Effector CD4-positive, alpha-beta T cell (primary cell): Measurements from ENCODE around the gene SLC34A2. TPM values are rescaled to one million over a fixed set of nuclear protein-coding genes. Genes with fewer than 3 reads are reported as not detected.
"Not testable (repeated sequence)": the region's sequence is repeated elsewhere in the genome, so short reads cannot be mapped to it uniquely, and the experiment has no call there.

Experiments
- DNase-seq: peaks from one replicate; pipeline ENCODE4 v3.0.0-alpha.2; 2020
- total RNA-seq: gene quantifications from one replicate; lab custom pipeline; 2026; lab: John Stamatoyannopoulos, UW

SLC34A2 gene, protein sequence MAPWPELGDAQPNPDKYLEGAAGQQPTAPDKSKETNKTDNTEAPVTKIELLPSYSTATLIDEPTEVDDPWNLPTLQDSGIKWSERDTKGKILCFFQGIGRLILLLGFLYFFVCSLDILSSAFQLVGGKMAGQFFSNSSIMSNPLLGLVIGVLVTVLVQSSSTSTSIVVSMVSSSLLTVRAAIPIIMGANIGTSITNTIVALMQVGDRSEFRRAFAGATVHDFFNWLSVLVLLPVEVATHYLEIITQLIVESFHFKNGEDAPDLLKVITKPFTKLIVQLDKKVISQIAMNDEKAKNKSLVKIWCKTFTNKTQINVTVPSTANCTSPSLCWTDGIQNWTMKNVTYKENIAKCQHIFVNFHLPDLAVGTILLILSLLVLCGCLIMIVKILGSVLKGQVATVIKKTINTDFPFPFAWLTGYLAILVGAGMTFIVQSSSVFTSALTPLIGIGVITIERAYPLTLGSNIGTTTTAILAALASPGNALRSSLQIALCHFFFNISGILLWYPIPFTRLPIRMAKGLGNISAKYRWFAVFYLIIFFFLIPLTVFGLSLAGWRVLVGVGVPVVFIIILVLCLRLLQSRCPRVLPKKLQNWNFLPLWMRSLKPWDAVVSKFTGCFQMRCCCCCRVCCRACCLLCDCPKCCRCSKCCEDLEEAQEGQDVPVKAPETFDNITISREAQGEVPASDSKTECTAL
- total RNA-seq: not detected

DNA sequence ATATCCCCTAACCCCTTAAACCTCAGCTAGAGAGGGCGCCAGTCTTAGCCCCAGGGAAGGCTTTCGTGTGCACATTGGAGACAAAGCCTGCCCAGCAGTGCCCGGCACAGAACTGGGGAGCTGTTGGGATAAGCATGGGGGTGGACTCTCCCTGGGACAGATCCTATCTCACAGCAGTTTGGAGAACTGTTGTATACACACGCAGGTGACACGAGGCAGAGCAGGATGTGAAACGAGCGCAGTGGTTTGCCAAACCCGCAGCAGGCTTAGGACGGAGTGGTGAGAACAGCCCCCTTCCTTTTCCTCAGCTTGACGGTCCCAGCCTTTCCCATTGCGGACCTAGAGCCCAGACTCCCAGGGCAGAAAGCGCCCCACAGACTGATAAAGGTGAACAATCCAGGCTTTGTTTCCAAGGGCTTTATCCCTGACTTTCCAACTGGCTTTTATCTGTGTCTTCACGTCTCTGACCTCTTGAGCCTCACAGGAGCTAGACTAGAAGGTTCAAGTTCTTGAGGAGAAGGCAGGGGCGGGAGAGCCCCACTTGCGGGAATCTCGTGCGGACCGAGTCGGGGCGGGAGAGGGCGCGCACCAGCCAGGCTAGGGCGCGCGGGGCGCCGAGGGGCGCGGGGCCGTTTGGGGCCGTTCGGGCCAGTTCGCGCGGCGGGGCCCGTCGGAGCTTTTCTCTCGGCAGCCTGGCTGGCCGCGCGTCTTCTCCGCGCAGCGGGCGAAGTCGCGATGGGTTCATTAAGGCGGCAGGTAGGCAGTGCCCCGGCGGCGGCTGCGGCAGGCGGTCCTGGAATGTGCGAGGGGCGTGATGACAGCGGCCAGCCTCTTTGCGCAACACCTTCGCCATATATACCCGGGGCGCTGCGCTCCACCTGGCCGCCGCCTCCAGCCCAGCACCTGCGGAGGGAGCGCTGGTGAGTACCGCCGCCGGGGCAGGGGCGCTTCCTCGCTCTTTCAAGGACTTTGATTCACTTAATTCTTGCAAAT is at the start of gene SLC34A2:
Gene SLC34A2 (plus strand): TSS at position 881 of the 993 bp plus-strand sequence. CDS start 6,650 bp downstream, outside the sequence.
- DNase-seq: no peak

DNA sequence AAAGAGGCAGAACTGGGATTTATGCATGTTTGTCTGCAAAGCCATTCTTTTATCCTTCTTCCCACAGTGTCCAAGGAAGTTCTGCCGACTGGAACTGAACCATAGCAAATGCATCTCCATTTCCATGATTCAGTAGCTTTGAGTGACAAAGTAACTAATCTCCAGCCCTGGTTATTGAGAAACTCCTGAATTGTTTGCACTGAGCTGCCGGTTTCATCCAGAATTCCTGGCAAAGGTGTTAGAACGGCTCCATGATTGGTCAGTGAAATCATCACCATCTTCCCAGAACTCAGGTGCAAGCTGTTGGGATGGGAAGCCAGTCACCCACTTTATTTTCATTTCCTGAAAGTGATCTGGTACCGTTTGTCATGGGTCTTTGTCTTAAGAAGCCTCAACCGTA is 47.0 kb upstream of the SLC34A2 start:
- DNase-seq: no peak

DNA sequence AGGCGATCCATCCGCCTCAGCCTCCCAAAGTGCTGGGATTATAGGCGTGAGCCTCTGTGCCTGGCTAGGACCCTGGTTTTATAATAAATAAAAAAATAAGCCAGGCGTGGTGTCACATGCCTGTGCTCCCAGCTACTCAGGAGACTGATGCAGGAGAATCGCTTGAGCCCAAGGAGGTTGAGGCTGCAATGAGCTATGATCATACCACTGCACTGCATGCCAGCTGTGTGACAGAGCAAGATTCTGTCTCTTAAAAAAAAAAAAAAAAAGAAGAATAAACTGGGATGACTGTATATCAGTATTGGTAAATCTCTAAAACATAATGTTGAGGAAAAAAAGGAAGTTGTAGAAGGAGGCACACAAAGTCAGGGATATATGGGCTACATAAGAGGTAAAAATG is 45.7 kb upstream of the SLC34A2 start:
- DNase-seq: no peak

DNA sequence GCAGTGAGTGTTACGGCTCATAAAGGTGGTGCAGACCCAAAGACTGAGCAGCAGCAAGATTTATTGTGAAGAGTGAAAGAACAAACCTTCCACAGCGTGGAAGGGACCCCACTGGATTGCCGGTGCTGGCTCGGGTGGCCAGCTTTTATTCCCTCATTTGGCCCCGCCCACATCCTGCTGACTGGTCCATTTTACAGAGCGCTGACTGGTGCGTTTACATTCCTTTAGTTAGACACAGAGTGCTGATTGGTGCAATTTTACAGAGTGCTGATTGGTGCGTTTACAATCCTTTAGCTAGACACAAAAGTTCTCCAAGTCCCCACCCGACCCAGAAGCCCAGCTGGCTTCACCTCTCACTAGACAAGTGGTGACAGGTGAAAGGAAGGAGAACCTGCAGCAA is 42.0 kb upstream of the SLC34A2 start:
- DNase-seq: not testable (repeated sequence)

DNA sequence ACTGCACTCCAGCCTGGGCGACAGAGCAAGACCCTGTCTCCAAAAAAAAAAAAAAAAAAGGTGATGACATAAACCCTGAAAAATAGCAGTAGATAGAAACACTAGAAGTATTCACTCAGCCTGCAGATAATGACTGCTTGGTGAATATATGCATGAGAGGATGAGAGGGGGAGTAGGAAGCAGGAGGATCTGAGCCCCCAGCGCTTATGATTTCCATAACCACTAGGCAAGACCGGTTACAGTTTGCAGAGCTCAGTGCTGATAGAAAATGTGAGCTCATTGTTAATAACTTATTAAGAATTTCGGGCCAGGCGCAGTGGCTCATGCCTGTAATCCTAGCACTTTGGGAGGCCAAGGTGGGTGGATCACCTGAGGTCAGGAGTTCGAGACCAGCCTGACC is 40.8 kb upstream of the SLC34A2 start:
- no peak for DNase-seq

DNA sequence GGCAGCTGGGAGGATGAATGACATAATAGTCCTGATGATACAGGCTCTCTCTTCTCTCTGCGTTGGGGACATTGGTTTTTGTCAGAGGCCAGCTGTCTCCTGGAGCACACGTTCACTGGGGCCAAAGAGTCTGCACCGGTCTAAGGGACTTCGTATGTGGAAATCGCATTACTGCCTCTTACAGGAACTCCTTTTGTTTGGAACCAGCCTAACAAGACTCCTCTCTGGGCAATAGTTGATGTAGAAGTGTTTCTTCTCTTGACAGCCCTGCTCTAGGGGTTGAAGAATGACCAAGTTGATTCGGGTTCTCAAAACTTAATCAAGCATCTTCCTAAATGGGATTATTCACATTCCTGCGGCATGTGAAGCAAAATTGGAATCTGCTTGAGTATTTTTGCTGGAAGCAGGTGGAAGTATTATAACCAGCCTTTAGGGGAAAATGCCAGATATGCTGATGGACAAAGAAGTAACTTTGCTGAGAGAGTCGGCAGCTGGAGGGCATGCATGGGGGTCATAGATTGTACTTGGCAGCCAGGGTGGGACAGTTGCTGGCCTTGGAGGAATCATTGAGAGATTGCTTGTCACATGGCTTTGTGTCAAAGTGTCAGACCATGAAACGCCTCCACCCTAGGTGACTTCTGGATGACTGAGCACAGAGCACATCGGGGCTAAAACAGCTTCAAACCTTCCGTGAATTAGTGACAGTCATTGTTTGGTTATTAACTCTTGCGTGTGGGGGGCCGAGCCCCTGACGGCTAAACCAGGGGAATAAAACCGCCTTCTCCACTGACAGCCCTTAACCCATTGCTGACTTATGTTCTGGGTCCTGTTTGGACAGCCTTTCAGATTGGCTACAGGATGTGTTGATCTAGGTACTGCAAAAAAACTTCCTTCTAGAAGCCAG is 34.4 kb upstream of the SLC34A2 start:
- no peak for DNase-seq

DNA sequence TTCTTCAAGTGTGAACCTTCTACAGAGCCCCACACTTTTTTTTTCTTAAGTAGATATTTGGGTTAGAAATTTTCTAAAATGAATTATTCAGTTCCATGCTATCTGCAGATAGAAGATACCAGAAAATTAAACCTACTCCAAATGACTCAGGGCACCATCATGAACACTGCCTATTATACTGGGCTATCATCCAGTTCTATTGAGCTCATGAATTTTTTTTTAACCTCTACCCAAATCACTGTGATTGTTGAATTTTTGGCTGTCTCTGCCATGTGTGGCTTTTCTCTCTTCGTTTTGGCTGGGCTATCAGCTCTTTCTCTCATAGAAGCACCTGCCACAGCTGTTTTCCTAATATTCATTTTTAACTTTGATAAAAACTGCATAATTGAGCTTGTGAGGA is 31.0 kb upstream of the SLC34A2 start:
- DNase-seq: no peak

DNA sequence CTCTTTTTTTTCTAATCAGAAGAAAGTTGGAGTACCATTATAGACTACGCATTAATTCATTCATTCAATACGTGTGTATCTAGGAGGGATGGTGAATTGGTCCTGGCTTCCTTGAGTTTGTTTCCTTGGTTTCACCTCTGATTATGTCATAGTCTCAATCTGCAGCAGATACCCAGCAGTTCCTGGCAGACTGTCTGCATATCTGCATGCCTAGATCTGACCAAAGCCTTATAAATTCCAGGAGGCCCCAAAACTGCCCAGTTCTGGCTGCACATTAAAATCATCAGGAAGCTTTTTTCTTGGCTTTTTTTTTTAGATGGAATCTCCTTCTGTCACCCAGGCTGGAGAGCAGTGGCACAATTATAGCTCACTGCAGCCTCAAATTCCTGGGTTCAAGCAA is 27.2 kb upstream of the SLC34A2 start:
- DNase-seq: no peak

DNA sequence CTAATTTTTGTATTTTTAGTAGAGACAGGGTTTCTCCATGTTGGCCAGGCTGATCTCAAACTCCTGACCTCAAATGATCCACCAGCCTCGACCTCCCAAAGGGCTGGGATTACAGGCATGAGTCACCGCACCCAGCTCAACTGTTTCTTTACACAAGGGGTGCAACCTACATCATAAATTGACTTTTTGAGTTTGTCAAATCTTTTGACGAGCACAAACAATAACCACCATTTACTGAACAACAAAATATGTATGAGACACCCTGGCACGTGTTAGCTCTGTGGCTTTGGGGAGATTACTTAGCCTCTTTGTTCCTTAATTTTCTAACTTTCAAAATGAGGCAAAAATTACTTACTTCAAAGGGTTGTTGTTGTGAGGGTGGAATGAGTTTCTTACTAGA is 23.5 kb upstream of the SLC34A2 start:
- no peak for DNase-seq

DNA sequence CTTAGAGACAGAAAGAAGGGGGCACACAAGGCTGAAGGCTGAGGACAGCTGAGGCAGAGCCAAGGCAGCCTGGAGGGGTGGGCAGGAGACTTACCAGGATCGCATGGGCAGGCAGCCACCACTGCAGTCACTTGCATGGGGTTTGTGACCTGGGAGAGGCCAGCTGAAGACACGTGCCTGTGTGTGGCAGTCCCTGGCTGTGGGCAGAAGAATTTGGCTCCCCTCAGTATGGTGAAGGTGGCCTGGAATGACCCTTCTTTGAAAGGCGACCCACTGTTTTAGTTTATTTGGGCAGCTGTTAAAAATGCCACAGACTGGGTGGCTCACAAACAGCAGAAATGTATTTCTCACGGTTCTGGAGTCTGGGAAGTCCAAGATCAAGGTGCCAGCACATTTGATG is 22.1 kb upstream of the SLC34A2 start:
- no peak for DNase-seq

DNA sequence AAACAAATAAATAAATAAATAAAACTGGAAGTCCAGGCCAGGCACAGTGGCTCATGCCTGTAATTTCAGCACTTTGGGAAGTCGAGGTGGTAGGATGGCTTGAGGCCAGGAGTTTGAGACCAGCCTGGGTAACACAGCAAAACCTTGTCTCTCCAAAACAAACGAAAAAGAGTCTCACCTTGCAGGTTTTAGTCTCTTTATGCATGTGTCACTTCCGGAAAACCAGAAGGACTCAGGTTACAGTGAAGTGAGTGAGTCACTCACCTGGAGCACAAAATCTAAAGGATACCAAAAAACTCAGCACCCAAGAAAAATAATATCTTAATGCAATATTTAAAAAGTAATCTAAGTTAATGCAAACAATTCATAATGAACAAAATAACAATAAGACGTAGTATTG is 20.1 kb upstream of the SLC34A2 start:
- no peak for DNase-seq

DNA sequence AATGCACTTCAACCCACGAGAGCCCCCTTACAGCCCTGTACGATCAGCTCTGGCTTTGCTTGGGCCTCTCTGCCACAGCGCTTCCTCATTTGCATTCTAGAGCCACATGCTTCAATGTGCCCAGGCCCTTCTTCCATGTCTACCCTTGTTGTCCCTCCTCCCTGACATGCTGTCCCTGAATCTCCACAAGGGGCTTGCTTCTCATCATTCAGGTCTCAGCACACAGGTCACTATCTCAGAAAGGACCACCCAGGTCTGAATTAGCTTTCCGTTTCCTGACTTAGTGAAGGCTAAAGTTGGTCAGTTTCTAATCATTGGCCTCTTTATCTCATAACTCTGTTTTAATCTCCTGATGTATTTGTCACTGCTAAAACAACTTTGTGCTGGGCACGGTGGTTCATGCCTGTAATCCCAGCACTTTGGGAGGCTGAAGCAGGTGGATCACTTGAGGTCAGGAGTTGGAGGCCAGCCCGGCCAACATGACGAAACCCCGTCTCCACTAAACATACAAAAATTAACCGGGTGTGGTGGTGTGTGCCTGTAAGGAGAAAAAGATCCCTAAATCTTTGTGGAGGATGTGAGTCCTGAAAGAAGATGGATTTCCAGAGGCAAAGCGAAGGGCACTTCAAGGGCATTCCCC is 17.9 kb upstream of the SLC34A2 start:
- DNase-seq: no peak

DNA sequence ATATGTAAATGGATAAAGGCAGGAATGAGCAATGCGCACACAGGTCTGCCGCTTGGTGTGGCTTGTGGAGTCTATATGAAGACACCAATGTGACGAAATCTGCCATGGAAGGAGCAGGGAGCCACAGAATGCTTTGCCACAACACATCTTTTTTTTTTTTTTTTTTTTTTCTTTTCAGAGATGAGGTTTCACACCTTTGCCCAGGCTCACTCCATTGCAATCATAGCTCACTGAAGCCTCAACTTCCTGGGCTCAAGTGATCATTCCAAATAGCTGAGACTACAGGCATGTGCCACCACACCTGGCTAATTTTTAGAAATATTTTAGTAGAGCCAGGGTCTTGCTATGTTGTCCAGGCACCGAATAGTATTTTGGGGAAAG is 17.4 kb upstream of the SLC34A2 start:
- DNase-seq: no peak

DNA sequence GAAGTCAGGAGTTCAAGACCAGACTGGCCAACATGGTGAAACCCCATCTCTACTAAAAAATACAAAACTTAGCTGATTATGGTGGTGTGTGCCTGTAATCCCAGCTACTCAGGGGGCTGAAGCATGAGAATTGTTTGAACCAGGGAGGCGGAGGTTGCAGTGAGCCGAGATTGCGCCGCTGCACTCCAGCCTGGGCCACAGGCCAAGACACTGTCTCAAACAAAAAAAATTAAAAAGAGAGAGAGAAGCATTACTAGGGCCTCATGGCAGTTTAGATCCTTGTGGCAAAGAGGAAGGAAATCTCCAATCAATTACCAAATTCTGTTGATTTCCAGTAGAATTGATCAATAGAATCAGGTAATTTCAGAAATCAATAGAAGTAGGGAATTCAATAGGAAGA is 16.8 kb upstream of the SLC34A2 start:
- DNase-seq: no peak

DNA sequence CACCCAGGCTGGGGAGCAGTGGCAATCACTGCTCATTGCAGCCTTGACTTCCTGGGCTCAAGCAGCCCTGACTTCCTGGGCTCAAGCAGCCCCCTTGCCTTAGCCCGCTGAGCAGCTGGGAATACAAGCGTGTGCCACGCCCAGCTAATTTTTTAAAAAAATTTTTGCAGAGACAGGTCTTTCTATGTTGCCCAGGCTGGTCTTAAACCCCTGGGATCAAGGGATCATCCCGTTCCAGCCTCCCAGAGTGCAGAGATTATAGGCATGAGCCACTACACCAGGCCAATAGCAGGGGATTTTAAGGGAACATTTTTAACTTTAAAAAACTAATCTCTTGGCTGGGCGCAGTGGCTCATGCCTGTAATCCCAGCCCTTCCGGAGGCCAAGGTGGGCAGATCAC is 5.3 kb upstream of the SLC34A2 start:
- no peak for DNase-seq

DNA sequence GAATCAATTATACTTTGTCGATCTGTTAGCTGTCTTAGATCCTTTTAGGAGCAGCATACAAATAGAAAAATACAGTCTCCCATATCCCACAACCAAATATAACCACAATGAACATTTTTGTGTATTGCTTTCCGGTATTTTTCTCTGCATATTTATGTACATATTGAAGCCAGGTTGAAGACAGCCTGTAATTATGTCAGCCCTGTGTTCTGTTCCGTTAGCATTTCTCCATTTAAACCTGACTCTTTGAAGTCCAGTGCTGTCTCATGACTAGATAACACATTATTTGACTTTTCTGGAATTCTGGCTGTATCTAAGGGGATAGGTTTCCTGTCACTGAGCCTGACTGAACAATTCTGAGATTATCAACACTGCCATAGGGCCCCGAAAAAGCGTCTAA is 4.0 kb upstream of the SLC34A2 start:
- DNase-seq: no peak

DNA sequence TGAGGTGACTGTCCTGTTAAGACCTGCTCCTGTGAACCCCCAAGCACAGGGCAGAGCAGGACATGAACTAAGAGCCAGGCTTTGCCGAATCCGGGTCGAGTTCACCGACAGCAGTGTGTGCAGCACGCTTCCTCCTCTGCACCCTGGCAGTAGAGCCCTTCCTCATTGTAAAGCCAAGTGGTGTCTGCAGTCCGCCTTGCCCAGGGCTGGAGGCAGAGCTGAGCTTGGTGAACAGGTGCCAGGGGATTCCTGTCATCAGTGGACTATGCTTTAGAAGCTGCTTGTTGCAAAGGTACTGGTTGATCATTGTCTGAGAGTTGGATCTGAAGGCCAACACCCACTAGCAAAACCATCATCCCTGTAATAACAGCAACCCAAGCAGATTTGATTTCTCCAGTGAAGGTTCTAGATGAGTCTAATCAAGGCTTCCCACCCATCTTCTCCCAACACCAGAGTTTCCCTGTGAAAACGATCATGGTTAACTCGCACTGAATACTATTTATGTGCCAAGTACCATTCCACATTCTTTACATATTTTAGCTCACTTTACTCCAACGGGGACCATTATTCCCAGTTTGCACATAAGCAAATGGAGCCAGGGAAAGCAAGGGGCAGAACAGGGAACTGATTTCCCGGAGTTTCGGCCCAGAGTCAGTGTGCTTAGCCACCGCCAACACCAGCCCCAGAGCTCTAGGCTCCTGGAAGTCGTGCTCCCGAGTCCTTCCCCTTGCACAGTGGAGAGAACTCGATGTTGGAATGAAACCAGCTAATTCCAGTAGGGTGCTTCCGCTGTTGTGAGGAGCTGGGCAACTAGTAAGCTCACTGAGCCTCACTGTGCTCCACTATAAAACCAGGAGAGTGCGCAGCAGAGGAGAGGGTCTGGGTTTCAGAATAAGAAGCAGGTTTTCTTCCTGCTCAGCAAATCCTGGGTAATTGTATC is 1.4 kb upstream of the SLC34A2 start:
- no peak for DNase-seq

DNA sequence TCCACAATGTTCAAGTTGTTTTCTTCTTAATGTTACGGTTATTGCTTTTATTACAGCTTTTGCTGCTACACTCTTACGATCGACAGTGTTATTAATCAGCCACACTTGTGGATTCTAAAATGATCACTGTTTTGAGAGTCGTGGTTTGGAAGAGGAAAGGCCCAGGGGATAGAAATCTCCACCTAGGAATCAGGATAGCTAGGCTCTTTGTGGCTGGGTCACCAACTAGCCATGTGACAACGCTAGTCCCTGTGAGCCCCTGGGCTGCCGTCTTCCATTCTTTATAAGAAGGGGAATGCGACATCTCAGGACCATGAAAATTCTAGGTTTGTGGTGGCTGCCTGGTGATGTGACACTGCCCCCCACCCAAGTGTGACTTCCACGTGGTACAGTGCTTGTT is 380 bp downstream of the SLC34A2 start:
- DNase-seq: no peak

DNA sequence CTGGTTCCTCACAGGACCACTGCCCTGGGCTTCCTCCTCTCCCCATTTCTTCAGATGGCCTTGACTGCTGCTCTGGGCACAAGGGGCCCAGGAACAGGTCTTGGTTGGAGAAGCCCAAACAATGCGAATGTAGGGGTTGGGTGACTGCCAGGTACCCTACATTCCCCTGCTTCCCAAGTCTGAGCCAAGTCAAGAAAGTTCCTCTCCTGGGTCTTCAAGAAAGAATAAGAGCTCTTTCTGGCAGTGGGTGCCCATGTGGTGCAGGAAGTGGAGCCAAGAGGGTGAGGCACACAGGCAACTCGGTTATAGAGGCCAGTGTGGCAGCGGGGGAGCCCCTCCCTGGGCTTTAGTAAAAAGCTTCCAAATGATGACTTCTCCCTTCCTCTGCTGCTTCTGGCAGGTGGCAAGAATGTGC is 2.7 kb downstream of the SLC34A2 start:
- DNase-seq: no peak

DNA sequence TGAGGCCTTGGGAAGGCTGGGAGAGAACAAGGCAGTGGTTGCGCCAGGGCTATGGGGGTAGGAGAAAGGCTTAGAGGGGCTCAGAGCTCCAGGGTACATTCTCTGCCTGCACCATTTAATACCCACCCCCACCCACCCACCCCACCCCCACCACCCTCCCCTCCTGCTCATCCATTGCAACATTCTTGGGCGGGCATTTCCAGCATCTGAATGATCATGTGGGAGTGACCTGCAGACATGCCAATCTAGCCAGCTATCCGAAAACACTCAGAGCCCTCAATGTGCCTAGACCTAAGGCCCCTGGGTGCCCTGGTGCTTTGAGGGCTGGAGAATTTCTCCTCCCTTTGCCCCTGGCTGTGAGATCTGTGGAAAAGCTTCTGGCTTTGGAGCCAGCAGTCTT is 3.1 kb downstream of the SLC34A2 start:
- DNase-seq: no peak
